ENCODE data around the gene SHC1. TPM values are rescaled to one million over a fixed set of nuclear protein-coding genes. Genes with fewer than 3 reads are reported as not detected.

Gene SHC1
- total RNA-seq, 1 donor from 2014 or later = 176 TPM

DNA sequence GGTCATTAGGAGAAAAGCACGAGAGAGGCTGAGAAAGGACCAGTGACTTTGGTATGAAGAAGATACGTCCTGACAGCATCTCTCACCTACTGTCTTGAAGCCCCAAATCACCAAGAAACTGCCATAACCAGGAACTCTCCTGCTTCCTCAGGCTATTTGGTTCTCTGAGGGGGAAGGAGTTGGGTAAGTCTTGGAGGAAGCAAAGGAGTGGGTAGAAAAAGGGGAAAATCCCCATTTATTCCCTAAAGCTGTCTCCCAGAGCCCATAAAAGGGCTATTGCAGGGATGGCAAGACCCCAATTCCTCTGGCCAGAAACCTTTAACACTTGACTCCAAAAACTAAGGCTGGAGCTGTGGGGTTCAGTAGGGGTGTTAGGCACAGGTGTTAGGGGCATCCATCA is 12.5 kb downstream of the SHC1 start:
- TF ChIP-seq, protein P1, sequence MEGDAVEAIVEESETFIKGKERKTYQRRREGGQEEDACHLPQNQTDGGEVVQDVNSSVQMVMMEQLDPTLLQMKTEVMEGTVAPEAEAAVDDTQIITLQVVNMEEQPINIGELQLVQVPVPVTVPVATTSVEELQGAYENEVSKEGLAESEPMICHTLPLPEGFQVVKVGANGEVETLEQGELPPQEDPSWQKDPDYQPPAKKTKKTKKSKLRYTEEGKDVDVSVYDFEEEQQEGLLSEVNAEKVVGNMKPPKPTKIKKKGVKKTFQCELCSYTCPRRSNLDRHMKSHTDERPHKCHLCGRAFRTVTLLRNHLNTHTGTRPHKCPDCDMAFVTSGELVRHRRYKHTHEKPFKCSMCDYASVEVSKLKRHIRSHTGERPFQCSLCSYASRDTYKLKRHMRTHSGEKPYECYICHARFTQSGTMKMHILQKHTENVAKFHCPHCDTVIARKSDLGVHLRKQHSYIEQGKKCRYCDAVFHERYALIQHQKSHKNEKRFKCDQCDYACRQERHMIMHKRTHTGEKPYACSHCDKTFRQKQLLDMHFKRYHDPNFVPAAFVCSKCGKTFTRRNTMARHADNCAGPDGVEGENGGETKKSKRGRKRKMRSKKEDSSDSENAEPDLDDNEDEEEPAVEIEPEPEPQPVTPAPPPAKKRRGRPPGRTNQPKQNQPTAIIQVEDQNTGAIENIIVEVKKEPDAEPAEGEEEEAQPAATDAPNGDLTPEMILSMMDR (IDR thresholded peaks at IDR 0.05; ENCODE audit: insufficient read depth, low read length, poor library complexity, severe bottlenecking) = no peak
- no peak overlapping the region for H3K4me3 ChIP-seq (ENCODE audit: low read depth, low read length)
- peaks cover 2% of the 10 kb centered on the region for H3K36me3 ChIP-seq (ENCODE audit: control insufficient read depth, insufficient read depth, low read length)

DNA sequence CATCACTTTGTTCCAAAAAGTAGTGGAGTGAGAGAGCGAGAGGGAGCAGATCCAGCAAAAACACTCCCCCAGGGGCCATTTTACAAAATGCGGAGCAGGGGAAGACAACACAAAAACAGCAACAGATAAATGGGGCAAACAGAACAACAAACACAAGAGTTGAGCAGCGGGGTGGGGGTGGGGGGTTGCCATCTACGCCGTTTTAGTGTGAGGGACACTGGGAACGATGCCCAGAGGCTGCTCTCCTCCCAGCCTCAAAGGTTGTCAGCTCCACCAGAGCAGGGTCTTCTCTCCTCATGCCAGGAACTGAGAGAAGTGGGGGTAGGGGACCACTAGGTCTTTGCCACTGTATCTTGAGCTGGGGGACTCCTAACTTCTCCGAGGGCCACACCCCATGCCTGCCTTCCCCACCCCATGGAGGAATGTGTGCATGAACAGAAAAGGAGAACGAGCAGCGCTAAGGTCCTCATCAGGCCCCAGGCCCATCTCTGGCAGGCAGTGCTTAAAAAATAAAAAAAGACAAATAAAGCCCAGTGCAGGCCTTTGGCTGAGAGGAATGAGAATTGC is 13.4 kb downstream of the SHC1 start:
- TF ChIP-seq, protein P1 (IDR thresholded peaks at IDR 0.05; ENCODE audit: insufficient read depth, low read length, poor library complexity, severe bottlenecking) = no peak
- Histone ChIP-seq H3K4me3 (ENCODE audit: low read depth, low read length) (no peak overlapping the region), H3K27me3 (ENCODE audit: control insufficient read depth, insufficient read depth, low read length) (no peaks in the 10 kb centered on the region), H3K36me3 (ENCODE audit: control insufficient read depth, insufficient read depth, low read length) (peaks cover 2% of the 10 kb centered on the region)
- DNase-seq (ENCODE audit: low read depth) = no peak

More for the DNA sequence above, 12.5 kb downstream of the SHC1 start:
- DNase-seq (ENCODE audit: low read depth) = no peak
- H3K27me3 ChIP-seq (ENCODE audit: control insufficient read depth, insufficient read depth, low read length) = no peaks in the 10 kb centered on the region

DNA sequence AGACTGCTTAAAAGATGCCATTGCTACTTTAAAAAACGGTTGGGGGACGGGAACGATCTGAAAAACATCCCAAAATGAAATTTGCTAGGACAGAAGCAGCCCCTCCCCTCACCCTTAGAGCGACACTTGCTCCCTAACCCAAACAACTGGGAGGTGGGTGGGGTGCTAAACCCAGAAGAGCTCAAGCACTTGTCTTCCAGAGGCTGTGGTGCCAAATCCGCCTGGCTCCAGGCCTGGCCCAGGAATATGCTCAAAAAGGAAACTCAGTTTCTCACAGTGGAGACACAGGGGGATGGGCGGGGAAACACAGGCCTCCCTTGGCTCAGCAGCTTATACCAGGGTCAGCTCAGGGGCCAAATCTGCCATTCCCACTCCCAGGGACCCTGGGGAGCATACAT is 14.0 kb downstream of the SHC1 start:
- TF ChIP-seq, protein P1 (IDR thresholded peaks at IDR 0.05; ENCODE audit: insufficient read depth, low read length, poor library complexity, severe bottlenecking) = no peak
- Histone ChIP-seq H3K36me3 (ENCODE audit: control insufficient read depth, insufficient read depth, low read length) (peaks cover 2% of the 10 kb centered on the region), H3K4me3 (ENCODE audit: low read depth, low read length) (peak overlapping the region; percentile 50), H3K27me3 (ENCODE audit: control insufficient read depth, insufficient read depth, low read length) (no peaks in the 10 kb centered on the region)
- no peak for DNase-seq (ENCODE audit: low read depth)

DNA sequence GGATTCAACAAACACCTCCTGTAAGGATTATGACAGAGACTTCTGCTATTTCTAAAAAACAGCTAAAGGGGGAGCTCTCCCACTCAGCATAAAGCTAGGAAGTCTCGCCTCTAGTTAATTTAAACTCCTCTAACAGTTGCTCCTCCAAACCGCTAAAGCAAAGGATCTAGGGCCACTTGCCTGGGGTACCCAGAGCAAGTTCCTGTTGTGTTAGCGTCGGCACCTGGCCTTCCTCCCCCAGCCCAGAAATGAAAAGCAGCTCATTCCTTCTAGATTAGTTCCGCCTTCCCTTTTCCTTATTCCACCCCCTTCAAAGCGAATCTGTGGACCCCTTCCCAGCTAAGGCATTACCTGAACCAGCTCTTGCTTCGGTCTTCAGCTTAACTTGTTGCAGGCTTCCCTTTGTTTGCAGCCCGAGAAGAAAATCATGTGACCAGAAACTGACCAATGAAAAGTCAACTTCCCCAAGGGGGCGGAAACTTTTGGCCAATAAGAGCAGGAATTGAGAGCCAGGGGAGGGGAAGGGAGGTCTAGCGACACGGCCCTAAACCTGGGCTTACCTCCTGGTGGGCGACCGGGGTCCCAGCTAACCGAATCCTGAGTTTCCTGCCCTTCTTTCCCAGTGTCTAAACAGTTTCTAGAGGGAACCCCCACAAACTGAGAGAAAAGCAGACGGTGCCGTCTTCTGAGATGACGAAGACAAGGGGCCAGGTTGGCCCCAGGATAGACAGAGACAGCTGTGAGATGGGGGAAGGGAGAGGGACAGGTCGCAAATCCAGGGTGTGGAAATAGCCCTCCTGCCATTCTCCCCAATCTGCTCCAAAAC is 14.6 kb downstream of the SHC1 start, which contains the start of gene PBXIP1:
Gene PBXIP1, minus strand, starts transcription at position 382 of the 826 bp plus-strand sequence. CDS start 2,378 bp downstream, outside the sequence.
- no peaks in the 10 kb centered on the region for H3K27me3 ChIP-seq (ENCODE audit: control insufficient read depth, insufficient read depth, low read length)
- H3K36me3 ChIP-seq (ENCODE audit: control insufficient read depth, insufficient read depth, low read length) = peaks cover 2% of the 10 kb centered on the region
- peak; percentile 79 for DNase-seq (ENCODE audit: low read depth)
- TF ChIP-seq, protein P1 (IDR thresholded peaks at IDR 0.05; ENCODE audit: insufficient read depth, low read length, poor library complexity, severe bottlenecking) = peak; percentile 39
- H3K4me3 ChIP-seq (ENCODE audit: low read depth, low read length) = peak within 1 kb of the TSS; percentile 50

DNA sequence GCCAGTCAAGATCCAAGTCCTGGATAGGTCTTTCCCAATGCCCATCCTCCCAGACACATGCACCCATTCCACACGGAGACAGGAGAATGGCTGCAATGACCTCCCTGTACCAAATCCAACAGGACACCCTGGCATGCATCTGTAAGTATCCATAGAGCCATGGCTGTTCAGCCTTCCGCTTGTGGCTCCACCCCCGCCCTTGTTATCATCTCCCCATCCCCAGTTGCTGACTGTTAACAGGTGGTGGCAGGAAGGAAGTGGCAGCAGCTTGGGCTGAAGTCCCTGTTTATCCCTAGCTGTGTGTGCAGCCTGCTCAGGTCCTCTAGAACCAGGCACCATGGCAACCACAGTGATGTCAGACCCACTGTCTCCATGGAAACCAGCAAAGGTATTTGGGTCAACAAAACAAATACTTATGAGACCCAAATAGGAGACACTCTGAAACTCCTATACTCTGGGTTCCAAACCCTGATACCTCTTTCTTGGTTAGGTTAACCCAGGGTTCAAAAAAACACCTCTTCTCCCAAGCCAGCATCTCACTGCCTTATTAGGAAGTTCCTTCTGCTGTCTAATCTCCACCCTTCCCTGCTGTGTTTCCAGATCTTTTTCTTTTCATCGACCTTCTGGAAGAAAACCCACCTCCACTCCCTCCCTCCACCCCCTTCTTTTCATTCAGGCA is 15.4 kb downstream of the SHC1 start:
- Histone ChIP-seq H3K4me3 (ENCODE audit: low read depth, low read length) (peak overlapping the region; percentile 50), H3K27me3 (ENCODE audit: control insufficient read depth, insufficient read depth, low read length) (no peaks in the 10 kb centered on the region), H3K36me3 (ENCODE audit: control insufficient read depth, insufficient read depth, low read length) (peaks cover 2% of the 10 kb centered on the region)
- peak; percentile 73 for DNase-seq (ENCODE audit: low read depth)
- TF ChIP-seq, protein P1 (IDR thresholded peaks at IDR 0.05; ENCODE audit: insufficient read depth, low read length, poor library complexity, severe bottlenecking) = no peak
